NCI-H2029 treated with DMSO at 0.1 percent for 48 hours (cell line): Measurements from ENCODE around the gene INPP5A.
"Not testable (repeated sequence)": the region's sequence is repeated elsewhere in the genome, so short reads cannot be mapped to it uniquely, and the experiment has no call there.

Experiments
- DNase-seq: peaks from one replicate; lab custom pipeline; 2025; lab: John Stamatoyannopoulos, UW

Gene INPP5A

DNA sequence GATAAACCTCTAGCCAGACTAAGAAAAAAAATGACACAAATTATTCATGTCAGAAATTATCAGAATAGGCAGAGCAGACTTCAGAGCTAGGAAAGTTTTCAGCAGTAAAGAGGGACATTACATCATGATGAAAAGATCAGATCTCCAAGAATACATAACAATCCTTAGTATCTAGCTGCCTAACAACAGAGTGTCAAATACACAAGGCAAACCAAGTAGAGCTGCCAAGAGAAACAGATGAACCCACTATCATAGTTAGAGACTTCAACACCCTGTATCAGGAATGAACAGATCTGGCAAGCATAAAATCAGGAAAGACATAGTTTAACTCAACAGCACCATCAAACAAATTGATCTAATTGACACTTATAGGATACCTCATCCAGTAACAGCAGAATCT lies 156.1 kb downstream of the INPP5A start:
- no peak for DNase-seq

DNA sequence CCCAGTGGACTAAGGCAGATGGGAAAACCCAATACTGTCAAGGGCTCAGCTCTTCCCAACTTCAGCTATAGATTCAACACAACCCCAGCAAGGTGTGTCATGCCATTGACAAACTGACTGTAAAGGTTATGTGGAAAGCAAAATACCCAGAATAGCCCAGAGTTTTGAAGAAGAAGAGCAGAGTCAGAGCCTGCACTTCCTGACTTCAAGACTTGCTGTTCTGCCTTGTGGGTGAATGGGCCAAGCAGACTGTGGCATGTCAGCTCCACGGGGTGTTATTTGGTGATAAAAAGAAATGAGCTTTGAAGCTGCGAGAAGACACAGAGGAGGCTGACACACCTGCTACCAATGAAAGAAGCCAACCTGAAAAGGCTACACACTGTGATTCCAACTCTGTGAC lies 158.6 kb downstream of the INPP5A start:
- DNase-seq, result no peak

DNA sequence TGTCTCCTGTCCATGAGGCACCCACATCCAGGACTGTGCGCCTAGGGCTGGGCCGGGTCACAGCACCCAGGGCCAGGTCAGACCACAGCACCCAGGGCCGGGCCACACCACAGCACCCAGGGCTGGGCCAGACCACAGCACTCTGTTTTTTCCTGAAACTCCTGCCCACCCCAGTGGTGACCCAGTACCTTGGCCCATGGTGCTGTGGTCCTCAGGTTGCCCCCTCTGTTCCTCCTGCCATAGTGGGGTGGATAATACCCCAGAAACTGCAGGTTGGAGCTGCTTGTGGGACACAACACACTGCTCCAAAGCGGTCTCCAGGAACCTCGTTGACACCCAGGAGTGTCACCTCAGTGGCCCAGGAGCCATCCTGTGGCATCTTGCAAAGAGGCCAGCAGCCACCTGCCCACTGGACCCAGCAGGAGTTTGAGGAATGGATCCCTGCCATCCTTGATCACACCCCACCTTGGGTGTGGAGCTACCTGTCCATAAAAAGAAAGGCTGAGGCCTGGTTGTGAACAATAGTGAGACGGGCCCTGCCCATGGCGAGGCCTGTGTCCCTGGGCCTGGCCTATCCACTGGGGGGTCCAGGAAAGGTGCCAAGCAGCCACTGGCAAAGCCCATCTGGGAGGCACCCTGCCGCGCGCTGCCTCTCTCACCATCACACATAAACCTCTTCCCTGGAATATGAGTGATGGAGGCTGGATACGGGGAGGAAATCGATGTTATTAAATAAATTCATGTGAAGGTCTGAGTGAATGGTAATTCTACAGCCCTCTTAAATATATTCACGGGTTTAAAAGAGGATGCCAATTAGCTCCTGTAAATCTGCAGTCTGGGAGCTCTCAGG lies 159.4 kb downstream of the INPP5A start:
- no peak for DNase-seq

GRCh38 chr10:132697578-132698200 lies 160.1 kb downstream of the INPP5A start:
- DNase-seq, result no peak

GRCh38 chr10:132698211-132698751 lies 160.7 kb downstream of the INPP5A start:
- DNase-seq, result no peak

GRCh38 chr10:132698761-132699391 lies 161.3 kb downstream of the INPP5A start:
- no peak for DNase-seq

- DNase-seq, result no peak
Observed at GRCh38 chr10:132699411-132700155, 162.0 kb downstream of the INPP5A start.

- DNase-seq, result no peak
Observed at GRCh38 chr10:132700156-132701098, 162.8 kb downstream of the INPP5A start.

GRCh38 chr10:132701099-132701845 lies 163.7 kb downstream of the INPP5A start:
- DNase-seq, result no peak

- no peak for DNase-seq
Observed at GRCh38 chr10:132701846-132702190, 164.2 kb downstream of the INPP5A start.

- DNase-seq, result no peak
Observed at GRCh38 chr10:132702601-132703418, 165.2 kb downstream of the INPP5A start.

DNA sequence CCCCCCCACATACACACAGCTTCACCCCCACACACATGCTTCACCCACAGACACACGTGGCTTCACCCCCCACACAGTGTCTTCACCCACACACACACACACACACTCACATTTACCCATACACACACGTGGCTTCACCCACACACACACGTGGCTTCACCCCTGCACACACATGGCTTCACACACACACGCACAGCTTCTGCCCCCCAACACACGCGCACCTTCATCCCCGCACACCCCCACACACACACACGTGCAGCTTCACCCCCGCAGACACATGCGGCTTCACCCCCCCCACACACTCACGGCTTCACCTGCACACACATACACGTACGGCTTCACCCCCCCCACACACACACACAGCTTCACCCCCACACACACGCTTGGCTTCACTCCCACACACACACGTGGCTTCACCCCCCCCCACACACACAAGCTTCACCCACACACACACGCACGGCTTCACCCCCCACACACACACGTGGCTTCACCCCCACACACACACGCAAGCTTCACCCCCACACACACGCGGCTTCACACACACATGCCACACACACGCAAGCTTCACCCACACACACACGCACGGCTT lies 165.9 kb downstream of the INPP5A start:
- no peak for DNase-seq

GRCh38 chr10:132704008-132704814 lies 166.6 kb downstream of the INPP5A start:
- DNase-seq, result no peak

DNA sequence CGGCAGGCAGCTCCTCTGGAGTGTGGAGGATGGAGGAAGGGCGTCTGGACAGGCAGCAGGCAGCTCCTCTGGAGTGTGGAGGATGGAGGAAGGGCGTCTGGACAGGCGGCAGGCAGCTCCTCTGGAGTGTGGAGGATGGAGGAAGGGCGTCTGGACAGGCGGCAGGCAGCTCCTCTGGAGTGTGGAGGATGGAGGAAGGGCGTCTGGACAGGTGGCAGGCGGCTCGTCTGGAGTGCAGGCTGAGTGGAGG lies 167.2 kb downstream of the INPP5A start:
- not testable (repeated sequence) for DNase-seq

DNA sequence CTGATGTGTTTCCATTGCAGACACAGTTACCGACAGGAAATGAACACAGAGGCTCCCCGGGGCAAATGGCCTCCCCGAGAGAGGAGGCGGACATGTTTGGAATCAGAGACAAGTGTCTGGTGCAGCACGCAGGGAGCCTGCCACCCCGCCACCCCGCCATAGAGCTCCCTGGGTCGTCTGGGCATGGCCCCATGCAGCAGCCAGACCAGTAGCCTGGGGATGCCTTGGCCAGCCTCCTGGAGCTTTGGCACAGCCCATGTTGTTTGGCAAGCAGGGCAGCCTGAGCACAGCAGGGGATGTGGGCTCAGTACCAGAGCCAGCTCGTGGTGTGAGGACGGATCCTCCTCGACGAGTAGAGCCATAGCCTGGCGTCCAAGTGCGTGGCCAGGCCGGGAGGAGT lies 167.6 kb downstream of the INPP5A start:
- no peak for DNase-seq

DNA sequence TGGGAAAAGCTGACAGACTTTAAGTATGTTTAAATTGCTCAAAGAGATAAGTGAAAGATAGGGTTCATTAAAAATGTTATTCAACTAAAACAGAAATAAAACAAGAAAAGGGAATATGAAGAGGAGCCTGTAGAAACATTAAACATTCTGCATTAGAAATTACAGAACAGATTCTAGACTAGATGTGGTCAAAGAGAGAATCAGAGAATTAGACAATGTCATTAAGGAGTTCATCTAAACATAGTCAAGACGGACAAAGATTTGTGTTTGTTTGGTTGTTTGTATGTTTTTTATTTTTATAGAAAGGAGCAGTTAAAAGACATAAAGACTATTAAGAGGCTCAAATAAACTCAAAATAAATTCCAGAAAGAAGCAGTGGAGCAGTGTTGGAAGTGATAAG lies 168.4 kb downstream of the INPP5A start:
- no peak for DNase-seq

GRCh38 chr10:132706701-132707100 lies 169.1 kb downstream of the INPP5A start:
- DNase-seq, result no peak

DNA sequence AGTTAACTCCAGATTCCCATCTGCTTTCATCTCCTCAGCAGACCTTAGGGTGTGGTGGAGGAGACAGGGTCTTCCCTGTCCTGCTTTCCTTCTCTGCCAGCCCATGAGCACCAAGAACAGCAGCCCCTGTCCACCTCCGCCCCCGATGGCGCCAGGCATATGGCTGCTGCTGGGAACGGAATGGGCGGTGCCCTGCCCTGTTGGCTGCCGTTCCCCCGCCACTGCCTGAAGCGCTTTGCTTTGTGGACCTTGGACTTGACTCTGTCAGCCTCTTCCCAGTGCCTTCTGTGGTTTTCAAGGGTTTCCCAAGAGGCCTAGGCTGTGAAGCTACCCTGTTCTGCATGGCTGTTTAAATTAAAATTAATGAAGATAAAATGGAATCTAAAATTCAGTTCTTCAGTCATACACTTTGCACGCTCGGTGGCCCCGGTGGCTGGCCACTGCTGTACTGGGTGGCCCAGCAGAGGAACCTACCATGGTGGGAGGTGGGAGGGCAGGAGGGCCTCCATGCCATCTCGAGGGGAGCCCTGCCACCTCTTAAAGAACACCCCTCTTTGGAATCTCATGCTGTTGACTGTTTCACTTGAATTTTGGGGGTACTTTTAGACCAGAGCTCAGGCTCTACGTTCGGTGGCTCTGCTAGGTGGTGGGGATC lies 169.7 kb downstream of the INPP5A start:
- DNase-seq, result no peak
